GM23338 (cell line): ENCODE results near the gene SOS1. TPM values are rescaled to one million over a fixed set of nuclear protein-coding genes. Genes with fewer than 3 reads are reported as not detected.
A peak's percentile ranks its signal among the peaks of the same experiment; 100 is the strongest.

ENCODE experiments used
- ATAC-seq: fragments of 200-7000 bp; cut with Tn5 transposase; 3 replicates; pipeline ENCODE4 v1.9.1; 2020
- DNase-seq: peaks from one replicate; pipeline ENCODE4 v3.0.0-alpha.2; 2015; ENCODE audit warnings: low spot score
- H2AFZ ChIP-seq: fragments of 200-600 bp; sonication (generic); 2 replicates; pipeline ENCODE4 v1.8.0; 2016; ENCODE audit warnings: antibody characterized with exemption, mild to moderate bottlenecking, moderate library complexity
- H3F3A ChIP-seq: fragments of 200-600 bp; sonication (generic); replicated peaks from 2 replicates; pipeline ENCODE4 v1.8.0; 2017; ENCODE audit warnings: antibody characterized with exemption, mixed run types, low read depth
- H3K27ac ChIP-seq: fragments of 200-600 bp; sonication (generic); 2 replicates; pipeline ENCODE4 v1.6.1; 2016; ENCODE audit warnings: low read depth
- H3K27me3 ChIP-seq: fragments of 200-600 bp; sonication (generic); 2 replicates; pipeline ENCODE4 v1.8.0; 2016; ENCODE audit warnings: mild to moderate bottlenecking, mixed run types, moderate library complexity; ENCODE audit not compliant: insufficient read depth
- H3K36me3 ChIP-seq: fragments of 200-600 bp; sonication (generic); 2 replicates; pipeline ENCODE4 v1.8.0; 2016; ENCODE audit warnings: mild to moderate bottlenecking; ENCODE audit not compliant: insufficient read depth
- H3K4me1 ChIP-seq: fragments of 200-600 bp; sonication (generic); 2 replicates; pipeline ENCODE4 v1.8.0; 2016; ENCODE audit warnings: mild to moderate bottlenecking, moderate library complexity; ENCODE audit not compliant: insufficient read depth
- H3K4me2 ChIP-seq: fragments of 200-600 bp; sonication (generic); 2 replicates; pipeline ENCODE4 v1.7.1; 2017; ENCODE audit warnings: mixed run types
- H3K4me3 ChIP-seq: fragments of 200-600 bp; sonication (generic); 2 replicates; pipeline ENCODE4 v1.6.1; 2016; ENCODE audit warnings: mixed run types
- H3K79me2 ChIP-seq: fragments of 200-600 bp; sonication (generic); replicated peaks from 2 replicates; pipeline ENCODE4 v1.8.0; 2017; ENCODE audit warnings: mild to moderate bottlenecking; ENCODE audit not compliant: insufficient read depth
- H3K9me2 ChIP-seq: fragments of 200-600 bp; sonication (generic); 2 replicates; pipeline ENCODE4 v1.8.0; 2017; ENCODE audit not compliant: insufficient read depth
- H4K20me1 ChIP-seq: fragments of 200-600 bp; sonication (generic); replicated peaks from 2 replicates; pipeline ENCODE4 v1.8.0; 2017; ENCODE audit warnings: mild to moderate bottlenecking; ENCODE audit not compliant: insufficient read depth
- H3K27ac Mint-ChIP-seq: 2 replicates; pipeline ENCODE4 v1.8.0; 2020; ENCODE audit warnings: inconsistent platforms, mild to moderate bottlenecking, moderate library complexity, mixed read lengths
- H3K27me3 Mint-ChIP-seq: 3 replicates; pipeline ENCODE4 v1.8.0; 2022; ENCODE audit warnings: low read depth, mild to moderate bottlenecking, moderate library complexity, mixed read lengths, inconsistent platforms; ENCODE audit not compliant: insufficient read depth, poor library complexity
- H3K36me3 Mint-ChIP-seq: 3 replicates; pipeline ENCODE4 v1.8.0; 2021; ENCODE audit warnings: low read depth, mild to moderate bottlenecking, inconsistent platforms, moderate library complexity, mixed read lengths
- H3K4me1 Mint-ChIP-seq: 3 replicates; pipeline ENCODE4 v1.8.0; 2020; ENCODE audit warnings: mild to moderate bottlenecking, inconsistent platforms, mixed read lengths
- H3K4me3 Mint-ChIP-seq: 3 replicates; pipeline ENCODE4 v1.8.0; 2021; ENCODE audit warnings: moderate library complexity, mild to moderate bottlenecking, inconsistent platforms, mixed read lengths
- H3K9me3 Mint-ChIP-seq: 3 replicates; pipeline ENCODE4 v1.8.0; 2020; ENCODE audit warnings: moderate library complexity, mild to moderate bottlenecking, inconsistent platforms, mixed read lengths
- CREB1 ChIP-seq: fragments of 250-450 bp; sonication (Bioruptor Pico); IDR thresholded peaks from 2 replicates; pipeline ENCODE4 v1.5.0; 2020; ENCODE audit warnings: low read depth, mild to moderate bottlenecking, moderate library complexity
- EZH2 ChIP-seq: fragments of 200-600 bp; sonication (generic); IDR thresholded peaks from one replicate; pipeline ENCODE4 v1.8.0; 2017; ENCODE audit warnings: antibody characterized with exemption, mild to moderate bottlenecking, low read depth; ENCODE audit not compliant: unreplicated experiment
- EZH2phosphoT487 ChIP-seq: fragments of 200-600 bp; sonication (generic); IDR thresholded peaks from one replicate; pipeline ENCODE4 v1.8.1; 2018; ENCODE audit warnings: antibody characterized with exemption; ENCODE audit not compliant: unreplicated experiment
- JUNB ChIP-seq: IDR thresholded peaks from one replicate; pipeline ENCODE4 v1.6.1; 2016; ENCODE audit warnings: antibody characterized with exemption; ENCODE audit not compliant: unreplicated experiment
- NANOG ChIP-seq: IDR thresholded peaks from 2 replicates; pipeline ENCODE4 v1.6.1; 2016; ENCODE audit warnings: antibody characterized with exemption, borderline replicate concordance
- POLR2AphosphoS5 ChIP-seq: IDR thresholded peaks from 2 replicates; pipeline ENCODE4 v1.6.1; 2016; ENCODE audit warnings: antibody characterized with exemption, low read depth
- STAT1 ChIP-seq: IDR thresholded peaks from one replicate; pipeline ENCODE4 v1.6.1; 2016; ENCODE audit warnings: antibody characterized with exemption; ENCODE audit not compliant: unreplicated experiment
- ZNF114 ChIP-seq: fragments of 250-450 bp; sonication (Bioruptor Pico); IDR thresholded peaks from 2 replicates; pipeline ENCODE4 v1.5.0; 2020; ENCODE audit warnings: mild to moderate bottlenecking, moderate library complexity
- ZNF331 ChIP-seq: fragments of 250-450 bp; sonication (Bioruptor Pico); IDR thresholded peaks from 2 replicates; pipeline ENCODE4 v1.5.0; 2020; ENCODE audit warnings: low read depth, mild to moderate bottlenecking, moderate library complexity
- polyA plus RNA-seq: library from polyadenylated mRNA; unstranded; fragments of >200 nt; fragmentation: Nextera tagmentation; extraction: Ambion mirVana; gene quantifications from 2 replicates; pipeline ENCODE4 v1.2.1, GENCODE V29; 2016
- total RNA-seq: library from RNA; depleted of rRNA; stranded (reverse); fragments of >200 nt; shearing (Covaris generic); gene quantifications from 2 replicates; pipeline ENCODE4 v1.2.3, GENCODE V29; 2014
- TF ChIP-seq, protein P1 (sequence below), 2 experiments: fragments of 200-600 bp in 1 of 2; sonication (generic) in 1 of 2; conservative IDR thresholded peaks; 2 replicates each; pipeline versions ENCODE4 v1.5.1 to v1.6.1; 2016 to 2017; ENCODE audit warnings: antibody characterized with exemption in 2 of 2, low read depth in 2 of 2, mild to moderate bottlenecking in 2 of 2, moderate library complexity in 1 of 2
- TF ChIP-seq, protein P2 (sequence below): fragments of 250-450 bp; sonication (Bioruptor Pico); IDR thresholded peaks from 2 replicates; pipeline ENCODE4 v1.5.0; 2020; ENCODE audit warnings: mild to moderate bottlenecking, moderate library complexity
- TF ChIP-seq, protein P3 (sequence below): IDR thresholded peaks from 2 replicates; pipeline ENCODE4 v1.6.1; 2016; ENCODE audit warnings: antibody characterized with exemption

Gene SOS1
- total and polyA plus RNA-seq, 2 experiments from 2014 or later: 13.4 to 21.9 TPM

DNA sequence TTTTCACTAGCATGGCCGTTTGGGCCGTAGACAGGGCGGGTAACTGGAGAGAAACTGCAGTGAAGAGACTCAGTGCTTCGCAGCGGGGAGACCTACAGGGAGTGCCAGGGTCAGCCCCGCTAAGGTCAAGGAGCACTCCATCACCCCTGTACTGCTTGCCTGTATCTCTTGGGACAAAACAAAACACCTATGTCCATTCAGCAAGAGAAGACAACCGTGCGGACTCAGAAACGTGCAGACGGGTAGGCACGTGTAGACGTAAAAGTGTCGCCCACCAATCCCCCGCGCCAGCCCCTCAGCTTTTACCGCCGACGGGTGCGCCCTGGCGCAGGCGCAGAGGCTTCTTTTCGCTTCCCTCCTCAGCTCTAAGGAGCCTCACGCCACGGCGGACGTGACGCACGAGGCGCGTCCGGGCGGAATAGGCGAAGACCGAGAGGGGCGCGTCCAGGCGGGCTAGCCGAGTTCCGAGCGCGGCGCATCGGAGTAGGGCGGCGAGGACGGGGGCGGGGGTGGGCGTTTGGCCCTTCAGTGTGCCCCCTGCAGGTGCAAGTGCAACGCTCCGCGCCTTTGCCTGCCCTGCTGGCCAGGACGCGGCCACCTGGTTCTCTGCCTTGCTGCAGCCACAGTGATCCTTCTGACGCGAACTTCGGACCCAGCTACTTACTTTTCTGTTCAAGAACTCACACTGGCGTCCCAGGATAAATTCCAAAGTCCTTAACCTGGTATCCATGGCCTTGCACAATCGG is 3.3 kb upstream of the SOS1 start:
- peaks cover 5% of the 10 kb centered on the region; the same call in 1 of the 3 replicates for H3K36me3 Mint-ChIP-seq
- ATAC-seq (peak; percentile 78), DNase-seq (peak; percentile 100)
- Histone ChIP-seq H3K4me2 (peak overlapping the region; percentile 91), H2AFZ (peak overlapping the region; percentile 93), H4K20me1 (peaks cover under 1% of the 10 kb centered on the region; the same call in 1 of the 2 replicates), H3K79me2 (peaks cover 19% of the 10 kb centered on the region), H3K36me3 (no peaks in the 10 kb centered on the region), H3K27ac (peak overlapping the region; percentile 99), H3K9me2 (no peaks in the 10 kb centered on the region), H3K4me1 (peaks cover 24% of the 10 kb centered on the region), H3F3A (peaks cover 23% of the 10 kb centered on the region), H3K4me3 (peak overlapping the region; percentile 68), H3K27me3 (no peaks in the 10 kb centered on the region)
- H3K27ac Mint-ChIP-seq: peak overlapping the region; percentile 99
- peak overlapping the region; percentile 83 for H3K4me3 Mint-ChIP-seq
- peaks cover 10% of the 10 kb centered on the region for H3K27me3 Mint-ChIP-seq
- H3K9me3 Mint-ChIP-seq: peaks cover 4% of the 10 kb centered on the region; the same call in 1 of the 3 replicates
- no peak for TF ChIP-seq ZNF331 (CRISPR knock-in tag)
- TF ChIP-seq, protein P1, sequence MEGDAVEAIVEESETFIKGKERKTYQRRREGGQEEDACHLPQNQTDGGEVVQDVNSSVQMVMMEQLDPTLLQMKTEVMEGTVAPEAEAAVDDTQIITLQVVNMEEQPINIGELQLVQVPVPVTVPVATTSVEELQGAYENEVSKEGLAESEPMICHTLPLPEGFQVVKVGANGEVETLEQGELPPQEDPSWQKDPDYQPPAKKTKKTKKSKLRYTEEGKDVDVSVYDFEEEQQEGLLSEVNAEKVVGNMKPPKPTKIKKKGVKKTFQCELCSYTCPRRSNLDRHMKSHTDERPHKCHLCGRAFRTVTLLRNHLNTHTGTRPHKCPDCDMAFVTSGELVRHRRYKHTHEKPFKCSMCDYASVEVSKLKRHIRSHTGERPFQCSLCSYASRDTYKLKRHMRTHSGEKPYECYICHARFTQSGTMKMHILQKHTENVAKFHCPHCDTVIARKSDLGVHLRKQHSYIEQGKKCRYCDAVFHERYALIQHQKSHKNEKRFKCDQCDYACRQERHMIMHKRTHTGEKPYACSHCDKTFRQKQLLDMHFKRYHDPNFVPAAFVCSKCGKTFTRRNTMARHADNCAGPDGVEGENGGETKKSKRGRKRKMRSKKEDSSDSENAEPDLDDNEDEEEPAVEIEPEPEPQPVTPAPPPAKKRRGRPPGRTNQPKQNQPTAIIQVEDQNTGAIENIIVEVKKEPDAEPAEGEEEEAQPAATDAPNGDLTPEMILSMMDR (conservative IDR thresholded peaks at IDR 0.05; ENCODE audit: low read depth in 2 of 2): peak; percentile 51 to 77
- TF ChIP-seq, protein P2, sequence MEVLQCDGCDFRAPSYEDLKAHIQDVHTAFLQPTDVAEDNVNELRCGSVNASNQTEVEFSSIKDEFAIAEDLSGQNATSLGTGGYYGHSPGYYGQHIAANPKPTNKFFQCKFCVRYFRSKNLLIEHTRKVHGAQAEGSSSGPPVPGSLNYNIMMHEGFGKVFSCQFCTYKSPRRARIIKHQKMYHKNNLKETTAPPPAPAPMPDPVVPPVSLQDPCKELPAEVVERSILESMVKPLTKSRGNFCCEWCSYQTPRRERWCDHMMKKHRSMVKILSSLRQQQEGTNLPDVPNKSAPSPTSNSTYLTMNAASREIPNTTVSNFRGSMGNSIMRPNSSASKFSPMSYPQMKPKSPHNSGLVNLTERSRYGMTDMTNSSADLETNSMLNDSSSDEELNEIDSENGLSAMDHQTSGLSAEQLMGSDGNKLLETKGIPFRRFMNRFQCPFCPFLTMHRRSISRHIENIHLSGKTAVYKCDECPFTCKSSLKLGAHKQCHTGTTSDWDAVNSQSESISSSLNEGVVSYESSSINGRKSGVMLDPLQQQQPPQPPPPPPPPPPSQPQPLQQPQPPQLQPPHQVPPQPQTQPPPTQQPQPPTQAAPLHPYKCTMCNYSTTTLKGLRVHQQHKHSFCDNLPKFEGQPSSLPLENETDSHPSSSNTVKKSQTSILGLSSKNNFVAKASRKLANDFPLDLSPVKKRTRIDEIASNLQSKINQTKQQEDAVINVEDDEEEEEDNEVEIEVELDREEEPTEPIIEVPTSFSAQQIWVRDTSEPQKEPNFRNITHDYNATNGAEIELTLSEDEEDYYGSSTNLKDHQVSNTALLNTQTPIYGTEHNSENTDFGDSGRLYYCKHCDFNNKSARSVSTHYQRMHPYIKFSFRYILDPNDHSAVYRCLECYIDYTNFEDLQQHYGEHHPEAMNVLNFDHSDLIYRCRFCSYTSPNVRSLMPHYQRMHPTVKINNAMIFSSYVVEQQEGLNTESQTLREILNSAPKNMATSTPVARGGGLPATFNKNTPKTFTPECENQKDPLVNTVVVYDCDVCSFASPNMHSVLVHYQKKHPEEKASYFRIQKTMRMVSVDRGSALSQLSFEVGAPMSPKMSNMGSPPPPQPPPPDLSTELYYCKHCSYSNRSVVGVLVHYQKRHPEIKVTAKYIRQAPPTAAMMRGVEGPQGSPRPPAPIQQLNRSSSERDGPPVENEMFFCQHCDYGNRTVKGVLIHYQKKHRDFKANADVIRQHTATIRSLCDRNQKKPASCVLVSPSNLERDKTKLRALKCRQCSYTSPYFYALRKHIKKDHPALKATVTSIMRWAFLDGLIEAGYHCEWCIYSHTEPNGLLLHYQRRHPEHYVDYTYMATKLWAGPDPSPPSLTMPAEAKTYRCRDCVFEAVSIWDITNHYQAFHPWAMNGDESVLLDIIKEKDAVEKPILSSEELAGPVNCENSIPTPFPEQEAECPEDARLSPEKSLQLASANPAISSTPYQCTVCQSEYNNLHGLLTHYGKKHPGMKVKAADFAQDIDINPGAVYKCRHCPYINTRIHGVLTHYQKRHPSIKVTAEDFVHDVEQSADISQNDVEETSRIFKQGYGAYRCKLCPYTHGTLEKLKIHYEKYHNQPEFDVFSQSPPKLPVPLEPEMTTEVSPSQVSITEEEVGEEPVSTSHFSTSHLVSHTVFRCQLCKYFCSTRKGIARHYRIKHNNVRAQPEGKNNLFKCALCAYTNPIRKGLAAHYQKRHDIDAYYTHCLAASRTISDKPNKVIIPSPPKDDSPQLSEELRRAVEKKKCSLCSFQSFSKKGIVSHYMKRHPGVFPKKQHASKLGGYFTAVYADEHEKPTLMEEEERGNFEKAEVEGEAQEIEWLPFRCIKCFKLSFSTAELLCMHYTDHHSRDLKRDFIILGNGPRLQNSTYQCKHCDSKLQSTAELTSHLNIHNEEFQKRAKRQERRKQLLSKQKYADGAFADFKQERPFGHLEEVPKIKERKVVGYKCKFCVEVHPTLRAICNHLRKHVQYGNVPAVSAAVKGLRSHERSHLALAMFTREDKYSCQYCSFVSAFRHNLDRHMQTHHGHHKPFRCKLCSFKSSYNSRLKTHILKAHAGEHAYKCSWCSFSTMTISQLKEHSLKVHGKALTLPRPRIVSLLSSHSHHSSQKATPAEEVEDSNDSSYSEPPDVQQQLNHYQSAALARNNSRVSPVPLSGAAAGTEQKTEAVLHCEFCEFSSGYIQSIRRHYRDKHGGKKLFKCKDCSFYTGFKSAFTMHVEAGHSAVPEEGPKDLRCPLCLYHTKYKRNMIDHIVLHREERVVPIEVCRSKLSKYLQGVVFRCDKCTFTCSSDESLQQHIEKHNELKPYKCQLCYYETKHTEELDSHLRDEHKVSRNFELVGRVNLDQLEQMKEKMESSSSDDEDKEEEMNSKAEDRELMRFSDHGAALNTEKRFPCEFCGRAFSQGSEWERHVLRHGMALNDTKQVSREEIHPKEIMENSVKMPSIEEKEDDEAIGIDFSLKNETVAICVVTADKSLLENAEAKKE (CRISPR knock-in tag): no peak
- no peak for TF ChIP-seq STAT1
- TF ChIP-seq, protein P3, sequence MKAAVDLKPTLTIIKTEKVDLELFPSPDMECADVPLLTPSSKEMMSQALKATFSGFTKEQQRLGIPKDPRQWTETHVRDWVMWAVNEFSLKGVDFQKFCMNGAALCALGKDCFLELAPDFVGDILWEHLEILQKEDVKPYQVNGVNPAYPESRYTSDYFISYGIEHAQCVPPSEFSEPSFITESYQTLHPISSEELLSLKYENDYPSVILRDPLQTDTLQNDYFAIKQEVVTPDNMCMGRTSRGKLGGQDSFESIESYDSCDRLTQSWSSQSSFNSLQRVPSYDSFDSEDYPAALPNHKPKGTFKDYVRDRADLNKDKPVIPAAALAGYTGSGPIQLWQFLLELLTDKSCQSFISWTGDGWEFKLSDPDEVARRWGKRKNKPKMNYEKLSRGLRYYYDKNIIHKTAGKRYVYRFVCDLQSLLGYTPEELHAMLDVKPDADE: peak; percentile 95
- peak; percentile 93 for TF ChIP-seq POLR2AphosphoS5
- TF ChIP-seq ZNF114 (CRISPR knock-in tag): no peak
- peak; percentile 95 for TF ChIP-seq CREB1 (CRISPR knock-in tag)
- TF ChIP-seq JUNB: no peak
- no peak for TF ChIP-seq EZH2phosphoT487
- no peak for TF ChIP-seq NANOG
- no peak for TF ChIP-seq EZH2
- peaks cover 26% of the 10 kb centered on the region for H3K4me1 Mint-ChIP-seq
